ENCODE data around the gene VSIG10.
"Not testable (repeated sequence)": the region's sequence is repeated elsewhere in the genome, so short reads cannot be mapped to it uniquely, and the experiment has no call there.

Gene VSIG10

GRCh38 chr12:118081521-118081920, 22.3 kb downstream of the VSIG10 start:
- not testable (repeated sequence) for H3K9me3 ChIP-seq (ENCODE audit: control insufficient read depth, insufficient read depth, low read length); H3K27me3 ChIP-seq (ENCODE audit: control insufficient read depth, insufficient read depth, low read length); H3K27ac ChIP-seq (ENCODE audit: low read length); DNase-seq (ENCODE audit: low read depth, low spot score); H3K4me3 ChIP-seq (ENCODE audit: low read length); H3K4me1 ChIP-seq (ENCODE audit: control insufficient read depth, insufficient read depth, low read length)
- no CpG with 5 or more reads among the region's 9 CpGs for WGBS (ENCODE audit: insufficient coverage, insufficient read length)
- peaks cover 11% of the 10 kb centered on the region; the same call in 1 of the 2 replicates for H3K36me3 ChIP-seq (ENCODE audit: control insufficient read depth, insufficient read depth, low read length)

DNA sequence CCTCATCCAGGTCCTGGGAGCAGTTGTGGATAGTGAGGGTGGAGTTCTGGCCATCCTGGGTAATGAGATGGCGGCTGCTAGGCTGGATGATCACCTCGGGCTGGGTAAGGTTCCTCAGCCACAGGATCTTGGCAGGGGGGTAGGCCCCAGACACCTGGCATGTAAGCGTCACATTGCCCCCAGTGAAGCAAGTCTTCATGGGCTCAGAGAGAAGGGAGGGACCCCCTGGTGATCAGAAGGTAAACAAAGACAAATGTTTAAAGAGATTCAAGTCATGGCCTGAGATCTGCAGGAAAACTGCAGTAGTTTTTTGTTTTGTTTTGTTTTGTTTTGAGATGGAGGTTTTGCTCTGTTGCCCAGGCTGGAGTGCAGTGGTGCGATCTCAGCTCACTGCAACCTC, 30.0 kb downstream of the VSIG10 start:
- no peaks in the 10 kb centered on the region for H3K4me1 ChIP-seq (ENCODE audit: control insufficient read depth, insufficient read depth, low read length)
- H3K4me3 ChIP-seq (ENCODE audit: low read length) = no peak overlapping the region
- H3K27ac ChIP-seq (ENCODE audit: low read length) = no peak overlapping the region
- no peaks in the 10 kb centered on the region for H3K9me3 ChIP-seq (ENCODE audit: control insufficient read depth, insufficient read depth, low read length)
- WGBS (ENCODE audit: insufficient coverage, insufficient read length) = no CpG with 5 or more reads among the region's 4 CpGs
- peaks cover 18% of the 10 kb centered on the region; the same call in 1 of the 2 replicates for H3K36me3 ChIP-seq (ENCODE audit: control insufficient read depth, insufficient read depth, low read length)
- H3K27me3 ChIP-seq (ENCODE audit: control insufficient read depth, insufficient read depth, low read length) = no peaks in the 10 kb centered on the region
- DNase-seq (ENCODE audit: low read depth, low spot score) = no peak

DNA sequence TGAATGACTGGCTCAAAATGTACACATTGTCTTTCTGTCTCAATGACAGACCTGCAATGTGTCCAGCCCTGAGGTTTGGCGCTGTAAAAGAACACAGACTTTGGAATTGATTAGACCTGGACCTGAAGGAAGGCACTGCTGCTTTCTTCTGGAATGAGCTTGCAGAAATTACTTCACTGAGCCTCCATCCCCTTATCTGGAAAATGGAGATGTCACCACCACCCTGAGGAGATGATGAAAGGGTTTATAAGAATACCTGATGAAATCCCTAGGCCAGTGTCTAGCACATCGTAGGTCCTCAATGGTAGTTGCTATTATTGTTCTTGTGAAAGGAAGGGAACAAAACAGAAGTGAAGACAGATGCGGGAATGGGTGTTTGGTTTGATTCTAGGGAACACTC, 33.2 kb downstream of the VSIG10 start:
- no peaks in the 10 kb centered on the region for H3K9me3 ChIP-seq (ENCODE audit: control insufficient read depth, insufficient read depth, low read length)
- no peak for DNase-seq (ENCODE audit: low read depth, low spot score)
- no peaks in the 10 kb centered on the region for H3K27me3 ChIP-seq (ENCODE audit: control insufficient read depth, insufficient read depth, low read length)
- no CpG with 5 or more reads among the region's 3 CpGs for WGBS (ENCODE audit: insufficient coverage, insufficient read length)
- no peak overlapping the region for H3K27ac ChIP-seq (ENCODE audit: low read length)
- H3K36me3 ChIP-seq (ENCODE audit: control insufficient read depth, insufficient read depth, low read length) = peaks cover 22% of the 10 kb centered on the region; the same call in 1 of the 2 replicates
- H3K4me3 ChIP-seq (ENCODE audit: low read length) = no peak overlapping the region
- no peaks in the 10 kb centered on the region for H3K4me1 ChIP-seq (ENCODE audit: control insufficient read depth, insufficient read depth, low read length)

DNA sequence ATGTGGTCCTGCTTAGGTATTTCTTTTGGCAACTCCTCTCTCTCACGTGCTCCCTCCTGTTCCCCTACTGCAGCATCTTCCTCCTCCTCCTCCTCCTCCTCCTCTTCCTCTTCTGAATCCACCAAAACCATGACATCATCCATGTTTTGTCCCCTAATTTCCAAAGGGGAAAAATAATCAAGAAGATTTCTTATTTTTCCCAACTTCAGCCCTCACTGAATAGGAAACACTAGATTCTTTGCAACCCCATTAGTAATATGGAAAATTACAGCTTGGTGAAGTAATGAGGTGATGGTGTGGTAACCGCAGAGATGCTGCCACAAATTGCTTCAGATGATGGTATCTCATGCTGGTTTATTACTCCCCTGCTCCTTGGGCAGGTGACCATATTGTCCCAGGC, 35.4 kb downstream of the VSIG10 start:
- Histone ChIP-seq H3K27me3 (ENCODE audit: control insufficient read depth, insufficient read depth, low read length) (no peaks in the 10 kb centered on the region), H3K4me3 (ENCODE audit: low read length) (no peak overlapping the region), H3K27ac (ENCODE audit: low read length) (no peak overlapping the region), H3K4me1 (ENCODE audit: control insufficient read depth, insufficient read depth, low read length) (peaks cover 2% of the 10 kb centered on the region; the same call in 1 of the 2 replicates), H3K36me3 (ENCODE audit: control insufficient read depth, insufficient read depth, low read length) (peaks cover 18% of the 10 kb centered on the region; the same call in 1 of the 2 replicates), H3K9me3 (ENCODE audit: control insufficient read depth, insufficient read depth, low read length) (no peaks in the 10 kb centered on the region)
- WGBS (ENCODE audit: insufficient coverage, insufficient read length) = no CpG with 5 or more reads among the region's 2 CpGs
- no peak for DNase-seq (ENCODE audit: low read depth, low spot score)

DNA sequence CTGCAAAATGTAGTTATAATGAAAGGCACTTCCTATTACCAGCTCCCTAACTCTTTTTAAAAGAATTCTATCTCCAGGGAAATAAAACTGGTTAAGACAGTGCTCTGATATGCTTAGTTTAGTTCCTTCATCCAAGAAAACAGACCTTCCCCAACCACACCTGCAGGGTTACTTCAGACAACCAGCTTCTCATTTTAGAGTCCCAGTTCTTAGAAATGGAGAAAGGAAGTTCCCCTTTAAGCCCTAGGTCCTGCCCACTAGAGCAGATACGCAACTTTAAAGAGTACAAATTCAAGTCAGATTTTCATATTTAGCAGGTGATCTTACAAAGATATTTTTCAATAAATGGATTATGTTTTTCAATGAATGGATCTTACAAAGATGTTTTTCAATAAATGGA, 38.4 kb downstream of the VSIG10 start:
- Histone ChIP-seq H3K27me3 (ENCODE audit: control insufficient read depth, insufficient read depth, low read length) (no peaks in the 10 kb centered on the region), H3K9me3 (ENCODE audit: control insufficient read depth, insufficient read depth, low read length) (no peaks in the 10 kb centered on the region), H3K4me1 (ENCODE audit: control insufficient read depth, insufficient read depth, low read length) (peaks cover 2% of the 10 kb centered on the region; the same call in 1 of the 2 replicates), H3K27ac (ENCODE audit: low read length) (no peak overlapping the region), H3K36me3 (ENCODE audit: control insufficient read depth, insufficient read depth, low read length) (peaks cover 6% of the 10 kb centered on the region; the same call in 1 of the 2 replicates), H3K4me3 (ENCODE audit: low read length) (no peak overlapping the region)
- WGBS (ENCODE audit: insufficient coverage, insufficient read length) = no CpG with 5 or more reads among the region's 1 CpG
- no peak for DNase-seq (ENCODE audit: low read depth, low spot score)

DNA sequence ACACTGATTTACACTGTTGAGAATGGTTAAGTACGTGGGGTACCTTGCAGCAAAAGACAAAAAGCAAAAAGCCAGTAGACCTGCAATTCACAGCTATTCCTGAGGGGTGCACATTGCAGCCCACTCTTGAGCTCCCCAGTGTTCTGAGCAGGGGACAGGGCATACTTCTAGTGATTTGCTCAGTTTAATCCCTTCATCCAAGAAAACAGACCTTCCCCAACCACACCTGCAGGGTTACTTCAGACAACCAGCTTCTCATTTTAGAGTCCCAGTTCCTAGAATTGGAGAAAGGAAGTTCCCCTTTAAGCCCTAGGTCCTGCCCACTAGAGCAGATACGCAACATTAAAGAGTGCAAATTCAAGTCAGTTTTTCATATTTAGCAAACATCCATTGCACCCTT, 39.2 kb downstream of the VSIG10 start:
- peak; percentile 25 for DNase-seq (ENCODE audit: low read depth, low spot score)
- no peak overlapping the region for H3K27ac ChIP-seq (ENCODE audit: low read length)
- peaks cover 2% of the 10 kb centered on the region; the same call in 1 of the 2 replicates for H3K4me1 ChIP-seq (ENCODE audit: control insufficient read depth, insufficient read depth, low read length)
- no peaks in the 10 kb centered on the region for H3K9me3 ChIP-seq (ENCODE audit: control insufficient read depth, insufficient read depth, low read length)
- no peaks in the 10 kb centered on the region for H3K27me3 ChIP-seq (ENCODE audit: control insufficient read depth, insufficient read depth, low read length)
- peaks cover 6% of the 10 kb centered on the region; the same call in 1 of the 2 replicates for H3K36me3 ChIP-seq (ENCODE audit: control insufficient read depth, insufficient read depth, low read length)
- H3K4me3 ChIP-seq (ENCODE audit: low read length) = no peak overlapping the region
- WGBS (ENCODE audit: insufficient coverage, insufficient read length) = no CpG with 5 or more reads among the region's 2 CpGs

- Histone ChIP-seq H3K36me3 (ENCODE audit: control insufficient read depth, insufficient read depth, low read length) (peaks cover 6% of the 10 kb centered on the region; the same call in 1 of the 2 replicates), H3K27ac (ENCODE audit: low read length) (no peak overlapping the region), H3K9me3 (ENCODE audit: control insufficient read depth, insufficient read depth, low read length) (no peaks in the 10 kb centered on the region), H3K4me3 (ENCODE audit: low read length) (no peak overlapping the region), H3K27me3 (ENCODE audit: control insufficient read depth, insufficient read depth, low read length) (no peaks in the 10 kb centered on the region), H3K4me1 (ENCODE audit: control insufficient read depth, insufficient read depth, low read length) (peaks cover 2% of the 10 kb centered on the region; the same call in 1 of the 2 replicates)
- WGBS (ENCODE audit: insufficient coverage, insufficient read length) = no CpG with 5 or more reads among the region's 4 CpGs
- DNase-seq (ENCODE audit: low read depth, low spot score) = no peak
Measured at GRCh38 chr12:118063576-118064391, 40.0 kb downstream of the VSIG10 start.

GRCh38 chr12:118061873-118062843, 41.7 kb downstream of the VSIG10 start:
- no peaks in the 10 kb centered on the region; the same call in 1 of the 2 replicates for H3K36me3 ChIP-seq (ENCODE audit: control insufficient read depth, insufficient read depth, low read length)
- H3K27me3 ChIP-seq (ENCODE audit: control insufficient read depth, insufficient read depth, low read length) = no peaks in the 10 kb centered on the region
- H3K4me1 ChIP-seq (ENCODE audit: control insufficient read depth, insufficient read depth, low read length) = peaks cover 2% of the 10 kb centered on the region; the same call in 1 of the 2 replicates
- WGBS (ENCODE audit: insufficient coverage, insufficient read length) = no CpG with 5 or more reads among the region's 44 CpGs
- DNase-seq (ENCODE audit: low read depth, low spot score) = peak; percentile 27
- H3K9me3 ChIP-seq (ENCODE audit: control insufficient read depth, insufficient read depth, low read length) = no peaks in the 10 kb centered on the region
- no peak overlapping the region for H3K27ac ChIP-seq (ENCODE audit: low read length)
- peak overlapping the region; percentile 67 for H3K4me3 ChIP-seq (ENCODE audit: low read length)

DNA sequence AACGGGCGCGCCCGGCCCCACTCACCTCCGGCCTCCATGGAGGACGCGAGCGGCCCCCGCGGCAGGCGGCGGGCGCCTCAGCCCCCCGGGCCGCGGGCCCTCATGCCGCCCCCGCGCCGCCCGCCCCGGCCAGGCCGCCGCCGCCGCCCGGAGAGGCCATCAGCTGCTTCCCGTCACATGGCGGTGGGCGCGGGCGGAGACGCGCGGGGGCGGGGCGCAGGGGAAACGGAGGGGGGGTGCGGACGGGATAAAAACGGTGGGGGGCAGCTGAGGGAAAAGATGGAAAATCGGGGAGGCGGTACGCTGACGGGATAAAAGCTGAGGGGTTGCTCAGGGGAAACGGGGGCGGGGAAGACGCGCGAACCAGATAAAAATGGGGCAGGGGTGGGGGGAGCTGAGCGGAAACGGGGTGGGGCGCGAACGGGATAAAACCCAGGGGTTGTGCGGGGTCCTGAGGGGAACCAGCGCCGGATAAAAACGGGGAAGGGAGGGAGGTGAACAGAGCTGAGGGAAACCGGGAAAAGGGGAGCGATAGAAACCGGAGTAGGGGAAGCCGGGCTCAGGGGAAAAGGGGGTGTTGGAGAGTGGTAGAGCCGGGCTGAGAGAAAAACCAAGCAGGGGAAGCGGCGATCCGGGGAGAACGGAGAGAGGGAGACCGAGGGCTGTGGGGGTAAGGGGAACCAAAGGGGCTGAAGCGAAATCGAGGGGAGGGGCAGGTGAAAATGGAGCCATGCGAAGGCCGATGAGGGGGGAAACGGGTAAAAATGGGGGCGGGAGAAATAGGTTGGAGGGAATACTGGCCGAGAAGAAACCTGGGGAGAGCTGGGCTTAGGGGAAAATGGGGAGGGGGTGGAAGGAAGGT, 42.6 kb downstream of the VSIG10 start, which contains the start of gene WSB2:
Gene WSB2 (minus strand): TSS at position 169 of the 862 bp plus-strand sequence. CDS start 131 bp downstream, at position 38.
- WGBS (ENCODE audit: insufficient coverage, insufficient read length) = no CpG with 5 or more reads among the region's 76 CpGs

More for the DNA sequence above, 42.6 kb downstream of the VSIG10 start, which contains the start of gene WSB2:
- peak within 1 kb of the TSS; percentile 67 for H3K4me3 ChIP-seq (ENCODE audit: low read length)
- no peak within 1 kb of the TSS for H3K27ac ChIP-seq (ENCODE audit: low read length)
- no peaks in the 10 kb centered on the region for H3K27me3 ChIP-seq (ENCODE audit: control insufficient read depth, insufficient read depth, low read length)
- no peaks in the 10 kb centered on the region for H3K9me3 ChIP-seq (ENCODE audit: control insufficient read depth, insufficient read depth, low read length)
- no peaks in the 10 kb centered on the region for H3K36me3 ChIP-seq (ENCODE audit: control insufficient read depth, insufficient read depth, low read length)
- peaks cover 2% of the 10 kb centered on the region; the same call in 1 of the 2 replicates for H3K4me1 ChIP-seq (ENCODE audit: control insufficient read depth, insufficient read depth, low read length)
- DNase-seq (ENCODE audit: low read depth, low spot score) = peak; percentile 22

Data from iPS DF 6.9 (cell line).